B cell (primary cell): ENCODE data around the gene MXRA8.

Experiments used
- CTCF ChIP-seq: fragments of 200-600 bp; IDR thresholded peaks from one replicate; pipeline ENCODE4 v1.8.0; 2022; ENCODE audit warnings: antibody characterized with exemption, mild to moderate bottlenecking
- EZH2 ChIP-seq: IDR thresholded peaks from 2 replicates; pipeline ENCODE4 v1.6.1; 2012; ENCODE audit warnings: borderline replicate concordance, low read depth, mild to moderate bottlenecking, moderate library complexity, low read length; ENCODE audit not compliant: insufficient read depth, poor library complexity, severe bottlenecking

GRCh38 chr1:1337793-1338147 lies 20.6 kb downstream of the MXRA8 start:
- TF ChIP-seq CTCF (no peak), EZH2 (no peak)
